Measurements from ENCODE around the gene RBM20.

DNA sequence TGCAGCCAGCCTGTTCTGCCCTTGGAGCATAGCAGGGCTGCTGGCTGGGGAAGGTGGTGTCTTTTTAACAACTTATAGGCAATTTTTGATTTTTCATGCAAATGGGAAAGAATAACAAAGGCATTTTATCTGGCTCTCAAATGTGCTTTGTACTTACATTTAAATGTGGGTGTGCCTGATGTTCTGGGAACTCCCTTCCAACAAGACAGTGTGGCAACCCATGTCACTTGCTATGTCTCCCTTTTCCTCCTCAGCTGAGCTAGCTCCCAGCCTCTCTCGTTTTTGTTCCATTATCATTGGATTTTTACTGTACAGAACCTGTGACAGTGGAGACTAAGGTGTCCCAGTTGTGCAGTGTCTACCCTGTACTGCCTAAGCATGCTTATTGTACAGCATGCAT lies 134.1 kb downstream of the RBM20 start:
- TF ChIP-seq CTCF (conservative IDR thresholded peaks at IDR 0.05; ENCODE audit: low read depth in 2 of 2) (no peak), POLR2AphosphoS5 (IDR thresholded peaks at IDR 0.05; ENCODE audit: low read depth) (no peak), CREB1 (CRISPR knock-in tag; IDR thresholded peaks at IDR 0.05; ENCODE audit: low read depth) (no peak), EZH2 (IDR thresholded peaks at IDR 0.05; ENCODE audit: low read depth, unreplicated experiment) (no peak), EZH2phosphoT487 (IDR thresholded peaks at IDR 0.05; ENCODE audit: unreplicated experiment) (no peak), ZNF462 (CRISPR knock-in tag; IDR thresholded peaks at IDR 0.05) (no peak), STAT1 (IDR thresholded peaks at IDR 0.05; ENCODE audit: unreplicated experiment) (no peak)
- TF ChIP-seq, protein P1, sequence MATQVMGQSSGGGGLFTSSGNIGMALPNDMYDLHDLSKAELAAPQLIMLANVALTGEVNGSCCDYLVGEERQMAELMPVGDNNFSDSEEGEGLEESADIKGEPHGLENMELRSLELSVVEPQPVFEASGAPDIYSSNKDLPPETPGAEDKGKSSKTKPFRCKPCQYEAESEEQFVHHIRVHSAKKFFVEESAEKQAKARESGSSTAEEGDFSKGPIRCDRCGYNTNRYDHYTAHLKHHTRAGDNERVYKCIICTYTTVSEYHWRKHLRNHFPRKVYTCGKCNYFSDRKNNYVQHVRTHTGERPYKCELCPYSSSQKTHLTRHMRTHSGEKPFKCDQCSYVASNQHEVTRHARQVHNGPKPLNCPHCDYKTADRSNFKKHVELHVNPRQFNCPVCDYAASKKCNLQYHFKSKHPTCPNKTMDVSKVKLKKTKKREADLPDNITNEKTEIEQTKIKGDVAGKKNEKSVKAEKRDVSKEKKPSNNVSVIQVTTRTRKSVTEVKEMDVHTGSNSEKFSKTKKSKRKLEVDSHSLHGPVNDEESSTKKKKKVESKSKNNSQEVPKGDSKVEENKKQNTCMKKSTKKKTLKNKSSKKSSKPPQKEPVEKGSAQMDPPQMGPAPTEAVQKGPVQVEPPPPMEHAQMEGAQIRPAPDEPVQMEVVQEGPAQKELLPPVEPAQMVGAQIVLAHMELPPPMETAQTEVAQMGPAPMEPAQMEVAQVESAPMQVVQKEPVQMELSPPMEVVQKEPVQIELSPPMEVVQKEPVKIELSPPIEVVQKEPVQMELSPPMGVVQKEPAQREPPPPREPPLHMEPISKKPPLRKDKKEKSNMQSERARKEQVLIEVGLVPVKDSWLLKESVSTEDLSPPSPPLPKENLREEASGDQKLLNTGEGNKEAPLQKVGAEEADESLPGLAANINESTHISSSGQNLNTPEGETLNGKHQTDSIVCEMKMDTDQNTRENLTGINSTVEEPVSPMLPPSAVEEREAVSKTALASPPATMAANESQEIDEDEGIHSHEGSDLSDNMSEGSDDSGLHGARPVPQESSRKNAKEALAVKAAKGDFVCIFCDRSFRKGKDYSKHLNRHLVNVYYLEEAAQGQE (IDR thresholded peaks at IDR 0.05; ENCODE audit: unreplicated experiment) = no peak

Data from GM23338 (cell line).